DND-41 (cell line): ENCODE measurements around the gene EPS8L3.

Source experiments
- ATAC-seq: fragments of 200-7000 bp; cut with Tn5 transposase; 3 replicates; pipeline ENCODE4 v1.9.1; 2021; ENCODE audit warnings: low read depth; ENCODE audit not compliant: insufficient read depth
- DNase-seq: peaks from one replicate; pipeline ENCODE4 v3.0.0-alpha.2; 2020
- H2AFZ ChIP-seq: 2 replicates; pipeline ENCODE4 v1.6.0; 2012; ENCODE audit warnings: low read depth, low read length
- H3K27ac ChIP-seq: 2 replicates; pipeline ENCODE4 v1.5.1; 2012; ENCODE audit warnings: low read length, inconsistent platforms
- H3K27me3 ChIP-seq: fragments of 200-600 bp; sonication (generic); 2 replicates; pipeline ENCODE4 v1.6.0; 2012; ENCODE audit warnings: low read length, mild to moderate bottlenecking, inconsistent platforms; ENCODE audit not compliant: insufficient read depth, poor library complexity
- H3K36me3 ChIP-seq: 2 replicates; pipeline ENCODE4 v1.5.1; 2012; ENCODE audit warnings: low read length, inconsistent platforms; ENCODE audit not compliant: insufficient read depth
- H3K4me1 ChIP-seq: 2 replicates; pipeline ENCODE4 v1.5.1; 2012; ENCODE audit warnings: mild to moderate bottlenecking, low read length; ENCODE audit not compliant: insufficient read depth
- H3K4me2 ChIP-seq: 2 replicates; pipeline ENCODE4 v1.6.0; 2012; ENCODE audit warnings: mild to moderate bottlenecking, moderate library complexity, low read length, inconsistent platforms; ENCODE audit not compliant: insufficient read depth
- H3K4me3 ChIP-seq, 2 experiments: fragments of 200-600 bp in 1 of 2; shearing (Covaris generic) in 1 of 2; 2 replicates each; pipeline ENCODE4 v1.5.1; 2012 to 2016; ENCODE audit warnings: inconsistent platforms in 2 of 2, low read length in 2 of 2, mild to moderate bottlenecking in 2 of 2, low read depth in 1 of 2, moderate library complexity in 1 of 2
- H3K79me2 ChIP-seq: 2 replicates; pipeline ENCODE4 v1.6.0; 2012; ENCODE audit warnings: low read length, inconsistent platforms; ENCODE audit not compliant: insufficient read depth
- H3K9ac ChIP-seq: 2 replicates; pipeline ENCODE4 v1.6.0; 2012; ENCODE audit warnings: low read depth, mild to moderate bottlenecking, inconsistent platforms, low read length, moderate library complexity
- H3K9me3 ChIP-seq: 2 replicates; pipeline ENCODE4 v1.5.1; 2012; ENCODE audit warnings: low read length, moderate library complexity, mild to moderate bottlenecking, inconsistent platforms; ENCODE audit not compliant: insufficient read depth, severe bottlenecking
- H4K20me1 ChIP-seq: 2 replicates; pipeline ENCODE4 v1.6.0; 2012; ENCODE audit warnings: low read length; ENCODE audit not compliant: insufficient read depth
- CTCF ChIP-seq: IDR thresholded peaks from 2 replicates; pipeline ENCODE4 v1.5.1; 2012; ENCODE audit warnings: borderline replicate concordance, low read length, moderate library complexity, mild to moderate bottlenecking; ENCODE audit not compliant: poor library complexity, severe bottlenecking; ENCODE audit errors: extremely low read depth
- EZH2 ChIP-seq: IDR thresholded peaks from 3 replicates; pipeline ENCODE4 v1.6.1; 2012; ENCODE audit warnings: borderline replicate concordance, low read depth, mild to moderate bottlenecking, moderate library complexity, low read length, inconsistent platforms; ENCODE audit not compliant: severe bottlenecking

EPS8L3 gene

GRCh38 chr1:109754738-109755137 lies 9.0 kb downstream of the EPS8L3 start:
- H4K20me1 ChIP-seq = no peaks in the 10 kb centered on the region
- H3K4me3 ChIP-seq = no peak overlapping the region
- H3K27ac ChIP-seq = no peak overlapping the region
- no peak overlapping the region for H3K4me2 ChIP-seq
- ATAC-seq (no peak), DNase-seq (no peak)
- H2AFZ ChIP-seq = no peak overlapping the region
- no peaks in the 10 kb centered on the region for H3K9me3 ChIP-seq
- no peaks in the 10 kb centered on the region for H3K36me3 ChIP-seq
- H3K9ac ChIP-seq = no peak overlapping the region
- H3K27me3 ChIP-seq = no peaks in the 10 kb centered on the region
- no peaks in the 10 kb centered on the region for H3K4me1 ChIP-seq
- no peaks in the 10 kb centered on the region for H3K79me2 ChIP-seq
- TF ChIP-seq CTCF (no peak), EZH2 (no peak)

GRCh38 chr1:109751531-109752260 lies 12.0 kb downstream of the EPS8L3 start:
- Histone ChIP-seq H3K9ac (no peak overlapping the region), H2AFZ (no peak overlapping the region), H3K79me2 (no peaks in the 10 kb centered on the region), H3K4me1 (no peaks in the 10 kb centered on the region), H3K27ac (no peak overlapping the region), H4K20me1 (no peaks in the 10 kb centered on the region), H3K36me3 (no peaks in the 10 kb centered on the region), H3K9me3 (peaks cover 5% of the 10 kb centered on the region), H3K4me3 (no peak overlapping the region), H3K27me3 (no peaks in the 10 kb centered on the region), H3K4me2 (no peak overlapping the region)
- DNase-seq (no peak), ATAC-seq (no peak)
- TF ChIP-seq EZH2 (no peak), CTCF (no peak)

- Histone ChIP-seq H3K36me3 (no peaks in the 10 kb centered on the region), H3K9ac (no peak overlapping the region), H3K27me3 (no peaks in the 10 kb centered on the region), H4K20me1 (no peaks in the 10 kb centered on the region), H3K4me2 (no peak overlapping the region), H3K9me3 (peaks cover 5% of the 10 kb centered on the region), H3K27ac (no peak overlapping the region), H3K79me2 (no peaks in the 10 kb centered on the region), H2AFZ (no peak overlapping the region), H3K4me3 (no peak overlapping the region), H3K4me1 (no peaks in the 10 kb centered on the region)
- DNase-seq = no peak
- TF ChIP-seq EZH2 (no peak), CTCF (no peak)
- no peak for ATAC-seq
Measured at GRCh38 chr1:109750920-109751319, 12.8 kb downstream of the EPS8L3 start.
